Neural progenitor cell (in vitro differentiated cells): ENCODE results near the gene EHMT2. TPM values are rescaled to one million over a fixed set of nuclear protein-coding genes. Genes with fewer than 3 reads are reported as not detected.

ENCODE experiments used
- DNase-seq: peaks from one replicate; pipeline ENCODE4 v3.0.0-alpha.2; 2016; ENCODE audit warnings: low spot score
- H2AFZ ChIP-seq: fragments of 200-600 bp; sonication (generic); replicated peaks from 2 replicates; pipeline ENCODE4 v1.6.1; 2016; ENCODE audit warnings: antibody characterized with exemption
- H3F3A ChIP-seq: fragments of 200-600 bp; sonication (generic); 2 replicates; pipeline ENCODE4 v1.6.1; 2016; ENCODE audit warnings: antibody characterized with exemption, low read depth
- H3K27ac ChIP-seq: fragments of 200-600 bp; sonication (generic); 2 replicates; pipeline ENCODE4 v1.5.1; 2016; ENCODE audit warnings: mild to moderate bottlenecking
- H3K27me3 ChIP-seq: fragments of 200-600 bp; sonication (generic); 2 replicates; pipeline ENCODE4 v1.6.1; 2016; ENCODE audit warnings: mild to moderate bottlenecking, moderate library complexity
- H3K36me3 ChIP-seq: fragments of 200-600 bp; sonication (generic); 2 replicates; pipeline ENCODE4 v1.5.1; 2016
- H3K4me1 ChIP-seq: fragments of 200-600 bp; sonication (generic); 2 replicates; pipeline ENCODE4 v1.6.1; 2016; ENCODE audit warnings: mixed run types
- H3K4me2 ChIP-seq: fragments of 200-600 bp; sonication (generic); 2 replicates; pipeline ENCODE4 v1.6.1; 2016
- H3K4me3 ChIP-seq: fragments of 200-600 bp; sonication (generic); 2 replicates; pipeline ENCODE4 v1.5.1; 2016
- H3K79me2 ChIP-seq: fragments of 200-600 bp; sonication (generic); 2 replicates; pipeline ENCODE4 v1.6.1; 2016; ENCODE audit warnings: low read depth
- H3K9ac ChIP-seq: fragments of 200-600 bp; sonication (generic); 2 replicates; pipeline ENCODE4 v1.6.1; 2016
- H3K9me3 ChIP-seq: fragments of 200-600 bp; sonication (generic); 2 replicates; pipeline ENCODE4 v1.5.1; 2016; ENCODE audit warnings: low read depth
- H4K20me1 ChIP-seq: fragments of 200-600 bp; sonication (generic); 2 replicates; pipeline ENCODE4 v1.6.1; 2016; ENCODE audit warnings: low read depth
- H3K27ac Mint-ChIP-seq: 3 replicates; pipeline ENCODE4 v1.8.0; 2021; ENCODE audit warnings: mixed read lengths
- H3K27me3 Mint-ChIP-seq: 2 replicates; pipeline ENCODE4 v1.8.0; 2022; ENCODE audit warnings: low read depth, mild to moderate bottlenecking, inconsistent platforms, moderate library complexity, mixed read lengths; ENCODE audit not compliant: insufficient read depth
- H3K36me3 Mint-ChIP-seq: 3 replicates; pipeline ENCODE4 v1.8.0; 2021; ENCODE audit warnings: mixed read lengths
- H3K4me1 Mint-ChIP-seq: 3 replicates; pipeline ENCODE4 v1.8.0; 2021; ENCODE audit warnings: mixed read lengths
- H3K4me3 Mint-ChIP-seq: 3 replicates; pipeline ENCODE4 v1.8.0; 2021; ENCODE audit warnings: mild to moderate bottlenecking, moderate library complexity, mixed read lengths
- H3K9me3 Mint-ChIP-seq: 3 replicates; pipeline ENCODE4 v1.8.0; 2020; ENCODE audit warnings: mixed read lengths
- CTCF ChIP-seq: fragments of 200-600 bp; sonication (generic); IDR thresholded peaks from 2 replicates; pipeline ENCODE4 v1.5.1; 2017; ENCODE audit warnings: antibody characterized with exemption, mild to moderate bottlenecking
- EZH2 ChIP-seq: fragments of 200-600 bp; sonication (generic); IDR thresholded peaks from 2 replicates; pipeline ENCODE4 v1.6.1; 2017; ENCODE audit warnings: antibody characterized with exemption, mild to moderate bottlenecking, moderate library complexity
- EZH2phosphoT487 ChIP-seq: fragments of 200-600 bp; sonication (generic); IDR thresholded peaks from 2 replicates; pipeline ENCODE4 v1.6.1; 2017; ENCODE audit warnings: antibody characterized with exemption
- small RNA-seq: library from RNA; depleted of rRNA; stranded (forward); fragments of <200 nt; gene quantifications from one replicate; pipeline ENCODE3, GENCODE V24; 2015
- total RNA-seq: library from RNA; depleted of rRNA; stranded (reverse); fragments of >200 nt; gene quantifications from 2 replicates; pipeline ENCODE4 v1.2.3, GENCODE V29; 2015; ENCODE audit warnings: low replicate concordance

The EHMT2 gene
- total RNA-seq, 1 donor from 2014 or later = 93.3 TPM

- H3K27me3 Mint-ChIP-seq = peaks cover 8% of the 10 kb centered on the region
- Histone ChIP-seq H3K27ac (peak overlapping the region; percentile 97), H3K79me2 (peaks cover 70% of the 10 kb centered on the region), H2AFZ (peak overlapping the region; percentile 59), H3K9me3 (no peaks in the 10 kb centered on the region), H3K27me3 (peaks cover 2% of the 10 kb centered on the region), H3K9ac (peak overlapping the region; percentile 71), H3K36me3 (peaks cover 19% of the 10 kb centered on the region), H3K4me3 (peak overlapping the region; percentile 89), H3F3A (peaks cover 62% of the 10 kb centered on the region), H3K4me1 (peaks cover 26% of the 10 kb centered on the region), H3K4me2 (peak overlapping the region; percentile 92), H4K20me1 (peaks cover 41% of the 10 kb centered on the region)
- DNase-seq = peak; percentile 91
- peak overlapping the region; percentile 99 for H3K4me3 Mint-ChIP-seq
- no peaks in the 10 kb centered on the region for H3K9me3 Mint-ChIP-seq
- peaks cover 50% of the 10 kb centered on the region for H3K4me1 Mint-ChIP-seq
- no peak for TF ChIP-seq CTCF
- TF ChIP-seq EZH2phosphoT487 = no peak
- no peak for TF ChIP-seq EZH2
- H3K36me3 Mint-ChIP-seq = peaks cover 30% of the 10 kb centered on the region
- H3K27ac Mint-ChIP-seq = peak overlapping the region; percentile 100
Observed at GRCh38 chr6:31834367-31835250, 62.9 kb downstream of the EHMT2 start.

- Mint-ChIP-seq H3K9me3 (no peaks in the 10 kb centered on the region), H3K36me3 (peaks cover 12% of the 10 kb centered on the region), H3K27ac (no peak overlapping the region), H3K27me3 (peaks cover 5% of the 10 kb centered on the region), H3K4me1 (peaks cover 41% of the 10 kb centered on the region), H3K4me3 (peak overlapping the region; percentile 91)
- peaks cover 11% of the 10 kb centered on the region for H4K20me1 ChIP-seq
- H3K9me3 ChIP-seq = no peaks in the 10 kb centered on the region
- peaks cover 4% of the 10 kb centered on the region for H3K27me3 ChIP-seq
- H3K9ac ChIP-seq = no peak overlapping the region
- peak overlapping the region; percentile 99 for H3K4me2 ChIP-seq
- H3K4me1 ChIP-seq = peaks cover 12% of the 10 kb centered on the region
- H3K79me2 ChIP-seq = peaks cover 43% of the 10 kb centered on the region
- no peak overlapping the region for H3K4me3 ChIP-seq
- H3K27ac ChIP-seq = no peak overlapping the region
- H2AFZ ChIP-seq = no peak overlapping the region
- no peak for DNase-seq
- TF ChIP-seq EZH2phosphoT487 (no peak), CTCF (no peak), EZH2 (no peak)
- H3K36me3 ChIP-seq = peaks cover 4% of the 10 kb centered on the region
- H3F3A ChIP-seq = peaks cover 39% of the 10 kb centered on the region
Observed at GRCh38 chr6:31831350-31832215, 65.9 kb downstream of the EHMT2 start.

GRCh38 chr6:31830886-31831335, 66.6 kb downstream of the EHMT2 start:
- H3K4me1 ChIP-seq = peaks cover 9% of the 10 kb centered on the region
- H3K36me3 Mint-ChIP-seq = peaks cover 6% of the 10 kb centered on the region
- H3K4me1 Mint-ChIP-seq = peaks cover 39% of the 10 kb centered on the region
- H3K4me2 ChIP-seq = peak overlapping the region; percentile 99
- H4K20me1 ChIP-seq = peaks cover 4% of the 10 kb centered on the region
- H3K36me3 ChIP-seq = no peaks in the 10 kb centered on the region
- H3K9me3 ChIP-seq = no peaks in the 10 kb centered on the region
- DNase-seq = no peak
- no peak for TF ChIP-seq CTCF
- TF ChIP-seq EZH2 = no peak
- TF ChIP-seq EZH2phosphoT487 = no peak
- peaks cover 37% of the 10 kb centered on the region for H3K79me2 ChIP-seq
- H3K4me3 Mint-ChIP-seq = peak overlapping the region; percentile 91
- peaks cover 6% of the 10 kb centered on the region for H3K27me3 Mint-ChIP-seq
- H3K4me3 ChIP-seq = peak overlapping the region; percentile 77
- no peak overlapping the region for H3K27ac Mint-ChIP-seq
- no peaks in the 10 kb centered on the region for H3K9me3 Mint-ChIP-seq
- peak overlapping the region; percentile 83 for H2AFZ ChIP-seq
- no peak overlapping the region for H3K27ac ChIP-seq
- H3F3A ChIP-seq = peaks cover 39% of the 10 kb centered on the region
- peaks cover 4% of the 10 kb centered on the region for H3K27me3 ChIP-seq
- no peak overlapping the region for H3K9ac ChIP-seq

Small RNAs within 50 kb of the gene (small RNA-seq; reads per million reads assigned to genes)
- gene AL645922.1 = not detected
- gene SNORD48 = 186 reads per million, percentile 99 among the genes with 10 or more reads in this experiment
- not detected for gene SNORD52

Other genes with a start within 250 kb of the EHMT2 start
- 171 and 310 TPM in 2 replicates for gene BAG6, start 245.0 kb downstream of the EHMT2 start, total RNA-seq
- gene APOM, start 241.8 kb downstream of the EHMT2 start, total RNA-seq = 2.6 and 4.2 TPM in 2 replicates
- 14.6 and 17.1 TPM in 2 replicates for gene C6orf47, start 236.9 kb downstream of the EHMT2 start, total RNA-seq
- 20.2 and 21.0 TPM in 2 replicates for gene GPANK1, start 232.7 kb downstream of the EHMT2 start, total RNA-seq
- gene CSNK2B, start 231.6 kb downstream of the EHMT2 start, total RNA-seq = 126 and 190 TPM in 2 replicates
- 2.8 and 8.6 TPM in 2 replicates for gene LY6G5B, start 227.7 kb downstream of the EHMT2 start, total RNA-seq
- 0.09 TPM in 1 of 2 replicates, not detected in the other for gene LY6G5C, start 216.6 kb downstream of the EHMT2 start, total RNA-seq
- 21.3 and 45.0 TPM in 2 replicates for gene ABHD16A, start 194.4 kb downstream of the EHMT2 start, total RNA-seq
- gene LY6G6F, start 190.8 kb downstream of the EHMT2 start, total RNA-seq = not detected in 2 replicates
- gene LY6G6D, start 182.3 kb downstream of the EHMT2 start, total RNA-seq = 0.90 TPM in 1 of 2 replicates, not detected in the other
- not detected in 2 replicates for gene LY6G6C, start 176.0 kb downstream of the EHMT2 start, total RNA-seq
- gene MPIG6B, start 174.3 kb downstream of the EHMT2 start, total RNA-seq = not detected in 2 replicates
- 94.3 and 202 TPM in 2 replicates for gene DDAH2, start 168.4 kb downstream of the EHMT2 start, total RNA-seq
- gene CLIC1, start 161.2 kb downstream of the EHMT2 start, total RNA-seq = 234 and 307 TPM in 2 replicates
- 45.5 and 50.9 TPM in 2 replicates for gene MSH5, start 157.7 kb downstream of the EHMT2 start, total RNA-seq
- gene SAPCD1, start 135.0 kb downstream of the EHMT2 start, total RNA-seq = 10.1 and 11.9 TPM in 2 replicates
- gene VWA7, start 120.4 kb downstream of the EHMT2 start, total RNA-seq = 0.15 and 0.34 TPM in 2 replicates
- gene VARS1, start 101.9 kb downstream of the EHMT2 start, total RNA-seq = 34.1 and 66.8 TPM in 2 replicates
- gene LSM2, start 90.7 kb downstream of the EHMT2 start, total RNA-seq = 105 and 125 TPM in 2 replicates
- gene HSPA1L, start 82.4 kb downstream of the EHMT2 start, total RNA-seq = 0.49 and 1.2 TPM in 2 replicates
- gene HSPA1A, start 82.2 kb downstream of the EHMT2 start, total RNA-seq = 36.0 and 84.3 TPM in 2 replicates
- gene HSPA1B, start 70.0 kb downstream of the EHMT2 start, total RNA-seq = 35.3 and 65.1 TPM in 2 replicates
- 17.4 and 30.3 TPM in 2 replicates for gene NEU1, start 34.9 kb downstream of the EHMT2 start, total RNA-seq
- 0.32 and 0.93 TPM in 2 replicates for gene SLC44A4, start 18.7 kb downstream of the EHMT2 start, total RNA-seq
- 8.4 and 25.6 TPM in 2 replicates for gene ZBTB12, start 4.4 kb upstream of the EHMT2 start, total RNA-seq
- gene C2, start 30.0 kb upstream of the EHMT2 start, total RNA-seq = 1.1 and 1.4 TPM in 2 replicates
- 0.50 TPM in 1 of 2 replicates, not detected in the other for gene CFB, start 48.4 kb upstream of the EHMT2 start, total RNA-seq
- 129 and 135 TPM in 2 replicates for gene NELFE, start 61.3 kb upstream of the EHMT2 start, total RNA-seq
- gene SKIC2, start 61.5 kb upstream of the EHMT2 start, total RNA-seq = 21.0 and 50.5 TPM in 2 replicates
- 10.2 and 23.0 TPM in 2 replicates for gene DXO, start 74.4 kb upstream of the EHMT2 start, total RNA-seq
- 1.7 and 4.3 TPM in 2 replicates for gene C4A, start 84.4 kb upstream of the EHMT2 start, total RNA-seq
- gene C4B, start 117.1 kb upstream of the EHMT2 start, total RNA-seq = 0.30 and 1.5 TPM in 2 replicates
- 0.09 TPM in 1 of 2 replicates, not detected in the other for gene CYP21A2, start 140.7 kb upstream of the EHMT2 start, total RNA-seq
- 0.71 and 3.2 TPM in 2 replicates for gene TNXB, start 211.6 kb upstream of the EHMT2 start, total RNA-seq
- 19.4 and 41.8 TPM in 2 replicates for gene ATF6B, start 230.5 kb upstream of the EHMT2 start, total RNA-seq
- 3.6 and 11.8 TPM in 2 replicates for gene FKBPL, start 232.6 kb upstream of the EHMT2 start, total RNA-seq